Vagina (tissue), 2 donors: ENCODE measurements around the gene HECW1. TPM values are rescaled to one million over a fixed set of nuclear protein-coding genes. Genes with fewer than 3 reads are reported as not detected.

ENCODE experiments used
- DNase-seq, 2 donors: peaks; one replicate each; pipeline ENCODE4 v3.0.0-alpha.2; 2017; ENCODE audit errors: extremely low spot score in 2 of 2
- H3K27ac ChIP-seq: fragments of 200-600 bp; sonication (generic); one replicate; pipeline ENCODE4 v1.5.1; 2019
- H3K27me3 ChIP-seq: fragments of 200-600 bp; sonication (generic); one replicate; pipeline ENCODE4 v1.5.1; 2019
- H3K36me3 ChIP-seq, 2 donors: fragments of 200-600 bp; sonication (generic); one replicate each; pipeline ENCODE4 v1.5.1; 2017 to 2019
- H3K4me1 ChIP-seq: fragments of 200-600 bp; sonication (generic); one replicate; pipeline ENCODE4 v1.5.1; 2019
- H3K4me3 ChIP-seq, 2 donors: fragments of 200-600 bp; sonication (generic); 1 replicate in 1 of 2; 2 replicates in 1 of 2; pipeline ENCODE4 v1.5.1; 2016 to 2019
- H3K9me3 ChIP-seq: fragments of 200-600 bp; sonication (generic); one replicate; pipeline ENCODE4 v1.5.1; 2019
- POLR2A ChIP-seq, 2 donors: fragments of 450-650 bp; IDR thresholded peaks; one replicate each; pipeline ENCODE4 v1.6.1; 2017; ENCODE audit warnings: antibody characterized with exemption in 2 of 2, mild to moderate bottlenecking in 2 of 2, moderate library complexity in 2 of 2
- POLR2AphosphoS5 ChIP-seq, 2 donors: sonication (generic); formaldehyde crosslinking; IDR thresholded peaks; one replicate each; pipeline ENCODE4 v1.9.0; 2017; ENCODE audit warnings: antibody characterized with exemption in 2 of 2, mild to moderate bottlenecking in 2 of 2, low read depth in 1 of 2; ENCODE audit not compliant: insufficient read depth in 1 of 2
- intact Hi-C: fragments of 100-400 bp; cut with DNase I; formaldehyde crosslinking; loops from one replicate; pipeline ENCODE4 v1.15.1; 2023
- total RNA-seq: library from RNA; depleted of rRNA; stranded (reverse); fragments of >200 nt; gene quantifications from one replicate; pipeline ENCODE4 v1.2.3, GENCODE V29; 2016
- TF ChIP-seq, protein P1 (sequence below), 3 experiments: fragments of 450-650 bp in 2 of 3; fragments of 200-600 bp in 1 of 3; sonication (generic) in 1 of 3; IDR thresholded peaks; one replicate each; pipeline ENCODE4 v1.5.1; 2017 to 2019; ENCODE audit warnings: antibody characterized with exemption in 3 of 3, mild to moderate bottlenecking in 2 of 3, moderate library complexity in 2 of 3

HECW1 gene
- total RNA-seq, 1 donor from 2014 or later, result 2.5 TPM

DNA sequence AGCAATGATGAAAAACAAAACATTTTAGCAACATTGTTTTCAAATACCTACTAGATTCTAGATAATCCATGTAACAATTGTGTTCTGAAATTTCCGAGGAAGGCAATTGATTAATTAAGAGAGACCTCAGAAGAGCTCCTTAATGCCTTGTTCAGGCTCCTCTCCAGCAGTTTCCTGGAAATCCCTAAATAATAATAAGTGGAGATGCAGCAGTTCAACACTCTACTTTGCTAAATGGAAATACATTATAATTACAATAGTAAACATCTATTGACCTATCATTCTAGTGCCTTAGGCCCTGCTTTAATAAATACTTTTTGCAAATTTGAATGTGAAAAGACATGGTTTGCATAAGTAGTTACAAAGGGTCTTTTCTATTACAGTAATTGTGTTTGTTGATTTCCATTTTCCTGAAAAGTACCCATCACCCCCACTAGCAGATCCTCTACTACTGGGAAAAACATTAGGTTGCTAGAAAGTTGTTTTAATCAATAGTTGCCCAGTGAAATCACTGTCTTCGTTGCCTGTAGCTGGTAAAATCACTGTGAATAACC, 283.8 kb downstream of the HECW1 start:
- Histone ChIP-seq H3K27ac (no peak overlapping the region), H3K9me3 (no peaks in the 10 kb centered on the region), H3K36me3 (no peaks in the 10 kb centered on the region), H3K4me3 (no peak overlapping the region), H3K4me1 (no peaks in the 10 kb centered on the region), H3K27me3 (no peaks in the 10 kb centered on the region)
- DNase-seq, result no peak
- intact Hi-C loops, result no loop called here
- no peak for TF ChIP-seq POLR2A (IDR thresholded peaks at IDR 0.05)
- no peak for TF ChIP-seq POLR2AphosphoS5 (IDR thresholded peaks at IDR 0.05; ENCODE audit: insufficient read depth in 1 of 2, low read depth in 1 of 2)
- TF ChIP-seq, protein P1, sequence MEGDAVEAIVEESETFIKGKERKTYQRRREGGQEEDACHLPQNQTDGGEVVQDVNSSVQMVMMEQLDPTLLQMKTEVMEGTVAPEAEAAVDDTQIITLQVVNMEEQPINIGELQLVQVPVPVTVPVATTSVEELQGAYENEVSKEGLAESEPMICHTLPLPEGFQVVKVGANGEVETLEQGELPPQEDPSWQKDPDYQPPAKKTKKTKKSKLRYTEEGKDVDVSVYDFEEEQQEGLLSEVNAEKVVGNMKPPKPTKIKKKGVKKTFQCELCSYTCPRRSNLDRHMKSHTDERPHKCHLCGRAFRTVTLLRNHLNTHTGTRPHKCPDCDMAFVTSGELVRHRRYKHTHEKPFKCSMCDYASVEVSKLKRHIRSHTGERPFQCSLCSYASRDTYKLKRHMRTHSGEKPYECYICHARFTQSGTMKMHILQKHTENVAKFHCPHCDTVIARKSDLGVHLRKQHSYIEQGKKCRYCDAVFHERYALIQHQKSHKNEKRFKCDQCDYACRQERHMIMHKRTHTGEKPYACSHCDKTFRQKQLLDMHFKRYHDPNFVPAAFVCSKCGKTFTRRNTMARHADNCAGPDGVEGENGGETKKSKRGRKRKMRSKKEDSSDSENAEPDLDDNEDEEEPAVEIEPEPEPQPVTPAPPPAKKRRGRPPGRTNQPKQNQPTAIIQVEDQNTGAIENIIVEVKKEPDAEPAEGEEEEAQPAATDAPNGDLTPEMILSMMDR (IDR thresholded peaks at IDR 0.05), result no peak

DNA sequence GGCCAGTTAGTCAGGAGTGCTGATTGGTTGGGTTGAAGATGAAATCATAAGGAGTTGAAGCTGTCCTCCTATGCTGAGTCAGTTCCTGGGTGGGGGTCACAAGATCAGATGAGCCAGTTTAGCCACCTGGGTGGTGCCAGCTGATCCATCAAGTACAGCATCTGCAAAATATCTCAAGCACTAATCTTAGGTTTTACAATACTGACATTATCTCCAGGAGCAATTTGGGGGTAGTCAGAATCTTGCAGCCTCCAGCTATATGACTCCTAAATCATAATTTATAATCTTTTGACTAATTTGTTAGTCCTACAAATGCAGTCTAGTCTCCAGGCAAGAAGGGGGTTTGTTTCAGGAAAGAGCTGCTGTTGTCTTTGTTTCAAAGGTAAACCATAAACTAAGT, 286.4 kb downstream of the HECW1 start:
- no peaks in the 10 kb centered on the region for H3K4me1 ChIP-seq
- no peaks in the 10 kb centered on the region for H3K27me3 ChIP-seq
- intact Hi-C loops, result no loop called here
- no peaks in the 10 kb centered on the region for H3K36me3 ChIP-seq
- H3K9me3 ChIP-seq, result no peaks in the 10 kb centered on the region
- DNase-seq, result no peak
- no peak overlapping the region for H3K4me3 ChIP-seq
- H3K27ac ChIP-seq, result no peak overlapping the region
- TF ChIP-seq POLR2A (IDR thresholded peaks at IDR 0.05) (no peak), POLR2AphosphoS5 (IDR thresholded peaks at IDR 0.05; ENCODE audit: insufficient read depth in 1 of 2, low read depth in 1 of 2) (no peak)
- TF ChIP-seq, protein P1 (IDR thresholded peaks at IDR 0.05), result no peak

DNA sequence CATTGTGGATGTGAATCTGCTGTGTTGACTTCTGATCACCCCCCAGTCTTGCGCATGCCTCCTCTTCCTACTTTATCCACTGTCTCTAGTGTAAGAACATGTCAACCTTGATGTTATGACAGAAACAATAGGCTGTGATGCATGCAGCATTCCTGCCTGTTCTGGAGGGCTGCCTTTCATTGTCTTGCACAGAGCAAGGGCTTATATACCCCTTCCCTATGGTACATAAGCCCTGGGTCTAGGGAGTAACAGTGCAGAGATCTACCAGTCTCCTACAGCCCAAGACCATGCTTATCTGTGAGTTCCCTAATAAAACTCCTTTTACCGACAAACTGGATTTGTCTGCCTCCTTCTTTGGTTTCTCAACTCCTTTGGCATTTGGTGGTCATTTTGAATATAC, 293.5 kb downstream of the HECW1 start:
- no peaks in the 10 kb centered on the region for H3K27me3 ChIP-seq
- no peak for DNase-seq
- H3K4me3 ChIP-seq, result no peak overlapping the region
- no peaks in the 10 kb centered on the region for H3K9me3 ChIP-seq
- TF ChIP-seq, protein P1 (IDR thresholded peaks at IDR 0.05), result no peak
- TF ChIP-seq POLR2AphosphoS5 (IDR thresholded peaks at IDR 0.05; ENCODE audit: insufficient read depth in 1 of 2, low read depth in 1 of 2) (no peak), POLR2A (IDR thresholded peaks at IDR 0.05) (no peak)
- no peaks in the 10 kb centered on the region for H3K36me3 ChIP-seq
- intact Hi-C loops, result no loop called here
- no peaks in the 10 kb centered on the region for H3K4me1 ChIP-seq
- H3K27ac ChIP-seq, result no peak overlapping the region

DNA sequence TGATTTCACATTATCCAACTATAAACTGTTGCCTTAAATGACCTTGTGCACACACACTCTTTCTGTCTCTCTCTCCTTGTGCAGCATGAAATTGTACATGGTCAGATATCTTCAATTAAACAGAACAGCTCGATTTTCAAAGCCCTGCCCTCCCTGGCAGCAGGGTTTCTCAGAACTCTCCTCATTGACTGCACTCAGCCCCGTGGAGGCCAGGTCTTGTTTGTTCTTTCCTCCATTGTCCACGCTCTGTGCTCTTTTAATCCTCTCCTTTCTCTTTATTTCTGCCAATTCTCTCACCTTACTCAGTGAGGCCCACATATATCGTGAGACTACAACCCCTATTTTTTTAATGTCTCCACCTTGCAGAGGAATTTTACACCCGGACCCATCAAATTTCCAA, 294.5 kb downstream of the HECW1 start:
- TF ChIP-seq, protein P1 (IDR thresholded peaks at IDR 0.05), result no peak
- no peak for TF ChIP-seq POLR2A (IDR thresholded peaks at IDR 0.05)
- no peak for TF ChIP-seq POLR2AphosphoS5 (IDR thresholded peaks at IDR 0.05; ENCODE audit: insufficient read depth in 1 of 2, low read depth in 1 of 2)
- Histone ChIP-seq H3K4me3 (no peak overlapping the region), H3K4me1 (no peaks in the 10 kb centered on the region), H3K27ac (no peak overlapping the region), H3K27me3 (no peaks in the 10 kb centered on the region), H3K36me3 (no peaks in the 10 kb centered on the region), H3K9me3 (no peaks in the 10 kb centered on the region)
- no peak for DNase-seq
- intact Hi-C loops, result no loop called here

DNA sequence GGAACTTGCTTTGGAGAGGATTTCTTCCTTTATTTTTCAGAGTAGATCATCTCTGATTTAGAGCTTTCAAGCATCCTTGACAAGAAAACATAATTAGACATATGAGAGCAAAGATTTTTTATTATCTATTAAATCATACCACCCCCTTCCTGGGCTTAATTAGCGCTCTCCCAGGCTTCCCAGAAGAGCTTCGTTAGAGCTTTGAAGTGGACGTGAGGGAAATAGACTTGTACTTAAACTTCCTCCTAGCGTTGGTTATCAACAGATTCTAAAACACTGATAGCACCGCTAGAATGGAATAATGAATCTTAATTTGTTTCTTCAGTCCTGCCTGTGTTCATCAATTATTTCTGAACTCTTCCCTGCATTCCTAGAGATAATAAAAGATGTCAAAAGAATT, 296.5 kb downstream of the HECW1 start:
- no peak overlapping the region for H3K27ac ChIP-seq
- no peak for DNase-seq
- H3K9me3 ChIP-seq, result no peaks in the 10 kb centered on the region
- H3K27me3 ChIP-seq, result no peaks in the 10 kb centered on the region
- no peaks in the 10 kb centered on the region for H3K36me3 ChIP-seq
- H3K4me1 ChIP-seq, result no peaks in the 10 kb centered on the region
- intact Hi-C loops, result no loop called here
- no peak overlapping the region for H3K4me3 ChIP-seq
- no peak for TF ChIP-seq POLR2AphosphoS5 (IDR thresholded peaks at IDR 0.05; ENCODE audit: insufficient read depth in 1 of 2, low read depth in 1 of 2)
- TF ChIP-seq, protein P1 (IDR thresholded peaks at IDR 0.05), result no peak
- TF ChIP-seq POLR2A (IDR thresholded peaks at IDR 0.05), result no peak
